WTC11 (cell line): ENCODE data around the gene MIA.

Experiments
- CTCF ChIP-seq: fragments of 200-600 bp; IDR thresholded peaks from 2 replicates; pipeline ENCODE4 v1.8.0; 2022; ENCODE audit warnings: antibody characterized with exemption
- IRF2 ChIP-seq: sonication (generic); formaldehyde crosslinking; IDR thresholded peaks from 2 replicates; pipeline ENCODE4 v1.8.0; 2022; ENCODE audit warnings: low read depth, missing genetic modification reagents, borderline replicate concordance
- NFATC4 ChIP-seq: fragments of 250-450 bp; sonication (Bioruptor Pico); IDR thresholded peaks from 2 replicates; pipeline ENCODE4 v1.9.0; 2021; ENCODE audit warnings: mild to moderate bottlenecking
- STAT6 ChIP-seq: sonication (generic); formaldehyde crosslinking; conservative IDR thresholded peaks from 2 replicates; pipeline ENCODE4 v1.8.1; 2023; ENCODE audit warnings: mild to moderate bottlenecking, low read depth, missing genetic modification reagents, moderate library complexity
- TCF7 ChIP-seq: sonication (generic); formaldehyde crosslinking; IDR thresholded peaks from 2 replicates; pipeline ENCODE4 v1.8.0; 2022; ENCODE audit warnings: mild to moderate bottlenecking, low read depth, missing genetic modification reagents, moderate library complexity
- ZBTB43 ChIP-seq: sonication (generic); formaldehyde crosslinking; IDR thresholded peaks from 2 replicates; pipeline ENCODE4 v1.8.1; 2023; ENCODE audit warnings: mild to moderate bottlenecking, missing genetic modification reagents
- ZNF423 ChIP-seq: fragments of 250-450 bp; sonication (Bioruptor Pico); IDR thresholded peaks from 2 replicates; pipeline ENCODE4 v2.1.2; 2022; ENCODE audit warnings: mild to moderate bottlenecking, moderate library complexity

- TF ChIP-seq CTCF (no peak), IRF2 (CRISPR knock-in tag) (no peak), ZNF423 (CRISPR knock-in tag) (no peak), ZBTB43 (CRISPR knock-in tag) (no peak), NFATC4 (CRISPR knock-in tag) (no peak), TCF7 (CRISPR knock-in tag) (no peak), STAT6 (CRISPR knock-in tag) (no peak)
Measured at GRCh38 chr19:40778706-40779284, 3.5 kb downstream of the MIA start.
